Hepatic stellate cell (primary cell): ENCODE results near the gene MEX3D.
A peak's percentile ranks its signal among the peaks of the same experiment; 100 is the strongest.

Source experiments
- DNase-seq: peaks from one replicate; pipeline ENCODE4 v3.0.0; 2011; ENCODE audit warnings: low spot score

MEX3D gene

DNA sequence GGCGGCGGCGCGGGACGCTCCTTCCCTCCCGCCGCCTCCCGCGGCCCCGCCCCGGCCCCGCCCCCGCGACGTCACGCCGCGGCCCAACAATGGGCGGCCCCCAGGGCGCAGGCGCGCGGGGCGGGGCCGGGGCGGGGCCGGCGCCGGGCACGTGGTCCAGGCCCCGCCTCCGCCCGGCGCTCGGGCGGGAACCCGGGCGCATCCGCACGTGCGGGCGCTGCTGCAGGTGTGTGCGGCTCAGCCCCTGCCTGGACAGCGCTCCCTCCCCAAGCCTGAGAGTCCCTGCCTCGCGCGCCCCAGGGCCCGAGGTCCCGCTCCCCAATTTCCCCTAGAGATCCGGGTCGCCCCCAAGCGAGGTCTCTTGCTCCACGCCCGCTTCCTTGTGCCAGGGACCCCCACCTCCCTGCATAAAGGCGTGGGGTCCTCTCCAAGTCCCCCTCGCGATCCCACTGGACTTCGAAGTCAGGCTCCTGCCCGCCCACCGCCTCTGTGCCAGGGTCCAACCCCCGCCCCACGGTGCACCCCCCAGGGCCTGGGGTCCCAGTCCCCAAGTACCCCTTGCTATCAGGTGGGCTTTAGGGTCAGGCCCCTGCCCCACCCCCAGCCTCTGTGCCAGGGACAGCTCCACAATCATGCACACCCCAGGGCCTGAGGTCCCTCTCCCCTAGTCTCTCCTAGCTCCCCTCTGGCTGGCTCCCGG, at the start of gene MEX3D:
Gene MEX3D (minus strand): TSS at position 6 of the 700 bp plus-strand sequence. CDS start 267 bp downstream, outside the sequence.
- DNase-seq = peak; percentile 97

DNA sequence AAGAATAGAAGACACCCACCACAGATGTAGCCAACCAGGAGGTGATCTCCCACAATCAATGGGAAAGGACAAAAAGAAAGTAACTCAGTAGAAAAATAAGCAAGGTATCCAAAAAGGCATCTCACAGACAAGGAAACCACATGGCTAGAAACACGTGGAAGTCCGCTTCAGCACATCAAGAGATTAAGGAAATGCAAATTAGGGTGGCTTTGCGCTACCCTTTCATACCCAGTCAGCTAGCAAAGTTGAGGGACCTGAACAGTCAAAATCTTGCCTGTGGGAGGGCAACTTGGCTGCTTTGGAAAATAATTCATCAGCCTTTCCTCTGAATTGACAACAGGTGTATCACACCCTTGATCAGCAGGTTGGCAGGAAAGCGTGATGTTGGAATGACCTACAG, 48.8 kb upstream of the MEX3D start:
- no peak for DNase-seq

DNA sequence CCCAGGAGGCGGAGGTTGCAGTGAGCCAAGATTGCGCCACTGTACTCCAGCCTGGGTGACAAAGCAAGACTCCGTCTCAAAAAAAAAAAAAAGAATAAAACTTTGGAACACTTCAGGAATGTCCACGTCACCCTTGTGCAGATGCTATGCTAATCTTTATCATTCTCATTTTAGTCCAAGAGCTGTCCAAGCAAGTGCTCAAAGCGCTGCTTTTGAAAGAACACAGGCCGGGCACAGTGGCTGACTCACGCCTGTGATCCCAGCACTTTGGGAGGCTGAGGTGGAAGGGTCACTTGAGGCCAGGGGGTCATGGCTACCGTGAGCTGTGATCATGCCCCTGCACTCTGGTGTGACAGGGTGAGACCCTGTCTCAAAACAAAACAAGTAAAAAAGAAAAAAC, 48.3 kb upstream of the MEX3D start:
- peak; percentile 55 for DNase-seq

DNA sequence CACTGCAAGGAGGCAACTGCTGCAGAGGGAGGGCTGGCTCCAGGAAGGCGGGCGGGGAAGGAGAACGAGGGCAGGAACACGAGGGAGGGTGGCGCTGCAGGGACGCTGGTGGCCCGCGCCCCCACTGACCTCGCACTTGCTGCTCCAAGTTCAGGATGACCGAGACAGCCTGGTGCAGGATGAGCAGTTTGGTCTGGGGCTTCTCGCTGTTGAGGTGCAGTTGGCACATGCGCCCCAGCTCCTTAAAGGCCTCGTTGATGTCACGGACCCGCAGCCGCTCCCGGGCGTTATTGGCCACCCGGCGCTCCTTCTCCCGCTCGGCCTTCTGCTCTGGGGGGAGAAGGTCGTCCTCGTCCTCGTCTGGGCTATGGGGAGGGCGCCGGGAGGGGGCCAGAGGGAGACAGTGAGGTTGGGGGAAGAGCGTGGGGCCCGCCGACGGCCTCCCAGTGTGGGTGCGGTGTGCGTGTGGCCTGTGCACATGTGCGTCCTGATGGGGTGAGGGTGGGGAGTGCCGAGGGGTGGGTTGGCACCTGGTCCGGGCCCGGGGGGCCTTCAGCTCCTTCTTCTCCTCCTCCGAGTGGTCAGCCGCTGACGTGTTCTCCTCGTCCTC, 47.1 kb upstream of the MEX3D start:
- DNase-seq = no peak

GRCh38 chr19:1613808-1614570, 45.9 kb upstream of the MEX3D start:
- no peak for DNase-seq

- no peak for DNase-seq
These were observed 45.0 kb upstream of the MEX3D start for GRCh38 chr19:1613146-1613545.

- DNase-seq = no peak
These were observed 44.3 kb upstream of the MEX3D start for GRCh38 chr19:1612114-1613086.

- no peak for DNase-seq
These were observed 43.2 kb upstream of the MEX3D start for GRCh38 chr19:1611353-1611752.

DNA sequence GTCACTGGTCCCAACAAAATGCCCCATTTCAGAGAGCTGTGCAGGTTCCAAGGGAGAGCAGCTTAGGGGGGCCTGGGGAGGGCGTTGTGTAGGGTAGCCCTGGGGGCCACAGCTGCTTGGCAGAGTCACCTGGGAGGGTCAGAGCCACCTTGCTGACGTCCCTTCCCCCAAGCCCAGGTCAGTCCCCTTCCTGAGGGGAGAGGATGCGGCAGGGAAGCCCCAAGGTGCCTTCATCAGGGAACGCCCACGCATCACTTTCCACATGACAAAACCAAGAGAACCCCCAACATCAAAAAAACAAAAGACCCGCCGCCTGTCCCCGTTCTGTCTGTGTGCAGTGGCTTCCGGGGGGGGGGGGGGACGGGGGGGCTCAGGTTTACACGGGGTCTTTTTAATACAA, 42.5 kb upstream of the MEX3D start:
- DNase-seq = no peak

DNA sequence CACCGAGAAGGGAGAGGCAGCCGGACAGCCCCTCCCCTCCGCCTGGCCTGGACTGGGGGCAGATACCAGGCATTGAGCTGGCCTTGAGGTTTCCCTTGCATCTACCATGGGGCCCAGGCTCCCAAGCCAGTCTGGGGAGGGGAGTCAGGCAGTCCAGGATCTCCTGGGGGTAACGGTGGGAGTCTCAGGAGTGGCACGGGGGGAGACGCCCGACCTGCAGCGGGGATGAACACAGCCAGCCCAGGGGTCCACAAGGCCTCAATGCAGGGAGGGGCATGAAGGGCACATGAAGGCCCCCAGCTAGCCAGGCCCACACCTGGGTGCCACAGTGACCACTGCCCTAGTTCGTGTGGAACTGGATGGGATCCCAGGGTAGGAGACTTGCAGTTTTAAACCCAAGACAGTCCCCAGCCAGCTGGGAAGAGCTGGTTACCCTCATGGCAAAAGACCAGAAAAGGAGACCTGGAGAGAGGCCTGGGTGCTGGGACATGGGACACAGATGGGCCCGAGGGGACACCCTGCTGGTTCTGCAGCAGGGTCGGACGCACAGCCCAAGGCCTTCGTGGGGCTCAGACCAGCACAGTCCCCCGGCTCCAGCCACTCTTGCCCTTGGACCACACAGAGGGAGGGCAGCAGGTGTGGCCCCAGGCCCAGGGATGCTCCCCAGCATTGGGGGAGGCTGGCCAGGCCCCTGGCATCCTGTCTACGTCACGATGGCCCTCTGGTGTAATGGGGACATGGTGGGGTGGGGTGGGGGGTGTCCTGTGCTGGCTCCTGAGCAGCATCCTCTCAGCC, 41.8 kb upstream of the MEX3D start:
- DNase-seq = no peak

- no peak for DNase-seq
These were observed 40.9 kb upstream of the MEX3D start for GRCh38 chr19:1609103-1609396.

DNA sequence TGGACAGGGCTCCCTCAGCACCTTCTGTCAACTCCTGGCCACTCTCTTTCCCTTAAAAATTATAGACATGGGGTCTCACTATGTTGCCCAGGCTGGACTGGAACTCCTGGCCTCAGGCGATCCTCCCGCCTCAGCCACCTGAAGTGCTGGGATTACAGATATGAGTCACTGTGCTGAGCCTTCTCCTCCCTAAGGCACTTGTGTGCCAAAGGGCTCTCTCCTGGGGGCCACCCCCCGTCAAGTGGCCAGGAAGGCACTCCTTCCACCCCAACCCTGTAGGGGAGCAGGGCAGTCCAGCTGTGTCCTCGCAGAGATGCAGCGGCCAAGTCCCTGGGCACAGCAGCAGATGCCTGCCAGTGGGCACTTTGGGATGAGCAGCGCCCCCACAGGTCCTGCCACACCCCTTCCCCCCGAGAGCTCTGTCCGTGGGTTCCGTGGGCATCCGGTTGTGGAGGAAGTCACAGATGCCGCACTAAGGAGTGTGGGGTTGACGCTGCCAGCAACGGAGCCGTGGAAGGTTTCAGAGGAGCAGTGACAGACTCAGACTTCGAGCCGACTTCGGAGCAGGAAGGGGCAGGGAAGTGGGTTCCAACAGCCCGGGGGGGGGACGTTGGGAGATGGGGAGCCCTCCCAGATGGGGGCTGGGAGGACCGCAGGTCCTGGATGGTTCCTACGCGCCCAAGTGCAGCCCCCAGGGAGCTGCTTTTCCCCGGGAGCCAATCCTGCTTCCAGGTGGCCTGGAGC, 40.4 kb upstream of the MEX3D start:
- DNase-seq = no peak

DNA sequence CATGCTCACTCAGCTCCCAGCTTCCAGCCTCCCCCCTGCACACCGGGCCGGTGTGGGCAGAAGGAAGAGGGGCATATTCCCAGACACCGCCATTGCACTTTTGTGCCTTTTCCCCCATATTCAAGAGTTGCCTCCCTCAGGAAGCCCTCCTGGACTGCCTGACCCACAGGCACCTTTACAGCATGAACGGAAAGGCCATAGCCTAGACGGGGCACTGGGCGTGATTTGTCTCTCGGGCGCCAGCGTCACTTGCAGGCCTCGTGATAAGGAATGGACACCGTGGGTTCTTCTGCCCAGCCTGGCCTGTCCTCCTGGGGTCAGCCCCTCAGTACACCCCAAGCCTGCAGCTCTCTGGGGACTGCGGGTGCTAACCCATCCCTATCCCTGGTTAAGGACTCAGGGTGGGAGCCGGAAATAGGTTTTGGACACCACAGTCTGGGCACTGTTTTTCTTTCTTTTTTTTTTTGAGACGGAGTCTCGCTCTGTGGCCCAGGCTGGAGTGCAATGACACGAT, 38.1 kb upstream of the MEX3D start:
- peak; percentile 50 for DNase-seq

- DNase-seq = peak; percentile 99
These were observed 37.4 kb upstream of the MEX3D start, which contains the start of gene UQCR11 for GRCh38 chr19:1605236-1606137. Gene UQCR11, minus strand, starts transcription at chr19:1605462. Its CDS starts 53 bp downstream, at chr19:1605409.

GRCh38 chr19:1602091-1602707, 34.1 kb upstream of the MEX3D start:
- DNase-seq = no peak

DNA sequence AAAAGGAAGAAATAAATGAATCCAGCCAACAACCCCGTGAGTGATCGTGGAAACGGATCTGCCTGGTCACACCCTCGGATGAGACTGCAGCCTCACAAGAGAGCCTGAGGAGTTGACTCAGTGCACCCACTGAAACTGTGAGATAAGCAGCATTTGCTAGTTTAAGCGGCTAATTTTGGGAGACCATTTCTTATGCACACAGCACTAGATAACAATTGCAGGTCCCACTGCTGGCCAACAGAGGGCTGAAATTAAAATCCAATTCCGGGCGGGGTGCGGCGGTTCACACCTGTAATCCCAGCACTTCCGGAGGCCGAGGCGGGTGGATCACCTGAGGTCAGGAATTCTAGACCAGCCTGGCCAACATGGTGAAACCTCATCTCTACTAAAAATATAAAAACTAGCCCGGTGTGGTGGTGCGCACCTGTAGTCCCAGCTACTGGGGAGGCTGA, 33.5 kb upstream of the MEX3D start:
- no peak for DNase-seq

DNA sequence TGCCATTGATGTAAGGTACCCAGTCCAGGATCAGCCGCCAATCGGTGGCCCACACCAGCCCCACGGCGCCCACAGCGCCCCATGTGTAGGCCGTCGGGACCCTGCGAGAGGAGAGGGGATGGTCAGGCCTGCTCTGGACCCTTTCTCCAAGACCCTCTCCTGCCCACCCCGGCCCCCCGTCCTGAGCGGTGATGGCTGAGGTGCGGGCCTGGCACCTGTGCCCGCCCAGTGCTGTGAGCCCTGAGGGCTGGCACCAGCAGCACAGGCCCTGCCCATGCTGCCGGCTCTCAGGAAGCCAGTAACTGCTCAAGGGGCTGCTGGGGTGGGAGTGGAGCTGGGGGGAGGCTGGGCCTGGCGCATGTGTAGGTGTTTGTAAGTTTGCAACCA, 31.3 kb upstream of the MEX3D start:
- DNase-seq = no peak

DNA sequence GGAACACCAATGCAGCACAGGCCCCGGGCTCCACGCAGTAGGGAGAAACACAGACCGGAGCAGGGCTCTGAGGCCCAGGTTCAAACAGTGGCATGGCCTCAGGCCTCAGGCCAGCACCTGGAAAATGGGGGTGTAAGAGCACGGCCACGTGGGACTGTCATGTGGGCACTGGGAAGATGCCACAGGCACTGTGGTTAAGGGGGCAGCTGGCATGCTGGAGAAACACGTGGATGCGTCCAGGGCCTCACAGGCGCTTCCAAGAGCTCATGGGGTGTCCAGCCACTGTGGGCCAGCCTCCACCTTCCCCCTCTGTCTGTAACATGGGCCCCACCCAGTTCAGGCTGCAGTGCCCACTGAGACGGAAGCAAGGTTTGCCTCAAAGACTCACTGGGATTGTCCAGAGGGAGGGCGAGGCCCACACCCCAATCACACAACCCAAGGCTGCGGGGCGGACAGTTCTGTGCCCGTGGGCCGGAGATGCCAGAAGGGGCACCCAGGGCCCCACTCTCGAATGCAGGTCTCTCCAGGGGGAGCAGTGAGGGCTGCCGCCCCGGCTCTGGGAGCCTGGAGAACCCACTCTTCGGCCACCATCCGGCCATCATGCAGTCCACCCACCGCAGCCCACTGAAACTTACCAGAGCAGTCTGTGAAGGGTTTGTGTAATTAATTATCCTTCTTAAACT, 30.8 kb upstream of the MEX3D start:
- no peak for DNase-seq
